Hepatocyte (in vitro differentiated cells): Measurements from ENCODE around the gene PTRH1.

Experiments used
- EZH2 ChIP-seq: fragments of 200-600 bp; sonication (generic); IDR thresholded peaks from 2 replicates; pipeline ENCODE4 v1.6.1; 2016; ENCODE audit warnings: antibody characterized with exemption, mild to moderate bottlenecking, borderline replicate concordance
- EZH2phosphoT487 ChIP-seq: fragments of 200-600 bp; sonication (generic); IDR thresholded peaks from one replicate; pipeline ENCODE4 v1.6.1; 2018; ENCODE audit warnings: antibody characterized with exemption, mild to moderate bottlenecking, low read depth, moderate library complexity; ENCODE audit not compliant: unreplicated experiment, severe bottlenecking
- TF ChIP-seq, protein P1 (sequence below): fragments of 200-600 bp; sonication (generic); IDR thresholded peaks from 2 replicates; pipeline ENCODE4 v1.5.1; 2016; ENCODE audit warnings: antibody characterized with exemption, mild to moderate bottlenecking; ENCODE audit not compliant: poor library complexity

DNA sequence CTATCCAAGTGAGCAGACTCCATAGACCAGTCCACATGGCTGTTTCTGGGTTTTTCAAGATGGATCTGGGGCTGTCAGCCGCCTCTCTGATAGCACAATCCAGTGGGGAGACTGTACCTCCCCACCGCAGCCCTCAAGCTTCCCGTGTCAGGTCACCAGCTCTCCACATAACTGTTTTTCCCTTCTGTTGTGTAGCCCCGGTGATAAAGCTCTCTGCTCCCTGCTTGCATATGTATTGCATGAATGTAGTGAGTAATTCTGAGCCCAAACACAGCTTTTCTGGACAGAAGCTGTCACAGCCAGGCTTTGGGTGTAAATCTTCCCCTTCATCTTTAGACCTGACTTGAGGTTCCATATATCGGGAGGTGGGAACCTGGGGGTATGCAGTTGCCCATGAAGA lies 31.7 kb downstream of the PTRH1 start:
- TF ChIP-seq, protein P1, sequence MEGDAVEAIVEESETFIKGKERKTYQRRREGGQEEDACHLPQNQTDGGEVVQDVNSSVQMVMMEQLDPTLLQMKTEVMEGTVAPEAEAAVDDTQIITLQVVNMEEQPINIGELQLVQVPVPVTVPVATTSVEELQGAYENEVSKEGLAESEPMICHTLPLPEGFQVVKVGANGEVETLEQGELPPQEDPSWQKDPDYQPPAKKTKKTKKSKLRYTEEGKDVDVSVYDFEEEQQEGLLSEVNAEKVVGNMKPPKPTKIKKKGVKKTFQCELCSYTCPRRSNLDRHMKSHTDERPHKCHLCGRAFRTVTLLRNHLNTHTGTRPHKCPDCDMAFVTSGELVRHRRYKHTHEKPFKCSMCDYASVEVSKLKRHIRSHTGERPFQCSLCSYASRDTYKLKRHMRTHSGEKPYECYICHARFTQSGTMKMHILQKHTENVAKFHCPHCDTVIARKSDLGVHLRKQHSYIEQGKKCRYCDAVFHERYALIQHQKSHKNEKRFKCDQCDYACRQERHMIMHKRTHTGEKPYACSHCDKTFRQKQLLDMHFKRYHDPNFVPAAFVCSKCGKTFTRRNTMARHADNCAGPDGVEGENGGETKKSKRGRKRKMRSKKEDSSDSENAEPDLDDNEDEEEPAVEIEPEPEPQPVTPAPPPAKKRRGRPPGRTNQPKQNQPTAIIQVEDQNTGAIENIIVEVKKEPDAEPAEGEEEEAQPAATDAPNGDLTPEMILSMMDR = no peak
- TF ChIP-seq EZH2phosphoT487 = no peak
- no peak for TF ChIP-seq EZH2
